ENCODE measurements around the gene LHFPL4. TPM values are rescaled to one million over a fixed set of nuclear protein-coding genes. Genes with fewer than 3 reads are reported as not detected.

Gene LHFPL4
- total and polyA plus RNA-seq, 2 of the 4 experiments (the other 2 are of a cell fraction) = not detected

- no TSS peak for BruUV-seq (replicated peaks)
- intact Hi-C loops (cut with micrococcal nuclease) = no loop called here
- H2AFZ ChIP-seq (replicated peaks; ENCODE audit: low read length, poor library complexity) = no peak overlapping the region
These were observed 28.7 kb upstream of the LHFPL4 start for GRCh38 chr3:9582332-9582731.

More at GRCh38 chr3:9582332-9582731, 28.7 kb upstream of the LHFPL4 start:
- in situ Hi-C loops (cut with MboI; ENCODE audit: low sequenced_read_pairs) = no loop called here
- ChIA-PET POLR2A (ENCODE audit: unreplicated experiment) (no interaction called here), CTCF (no interaction called here)
- H3K27me3 ChIP-seq (ENCODE audit: control insufficient read depth, insufficient read depth, low read length) = no peaks in the 10 kb centered on the region
- no peak overlapping the region for H3K4ac ChIP-seq (ENCODE audit: low read depth, low read length)
- H3K4me1 ChIP-seq (ENCODE audit: control insufficient read depth, insufficient read depth, low read length) = no peaks in the 10 kb centered on the region
- ATAC-seq (ENCODE audit: low read depth) = no peak
- H3K9me3 ChIP-seq (ENCODE audit: control insufficient read depth, insufficient read depth, low read length) = peaks cover 3% of the 10 kb centered on the region
- no peak overlapping the region for H4K91ac ChIP-seq (ENCODE audit: insufficient read depth, low read depth, low read length)
- H3K27ac ChIP-seq (ENCODE audit: insufficient read depth, low read length) = no peak overlapping the region
- no peak overlapping the region for H3K23ac ChIP-seq (ENCODE audit: low read depth, low read length)
- no peaks in the 10 kb centered on the region for H3K79me1 ChIP-seq (ENCODE audit: low read depth in 1 of 2, low read length in 2 of 2)
- H3K9me1 ChIP-seq (ENCODE audit: insufficient read depth, low read length) = no peaks in the 10 kb centered on the region
- no peaks in the 10 kb centered on the region for H3K36me3 ChIP-seq (ENCODE audit: control insufficient read depth, insufficient read depth, low read length)
- no peak for TF ChIP-seq POLR2A (IDR thresholded peaks at IDR 0.05; ENCODE audit: low read depth, low read length)
- no peak for TF ChIP-seq CTCF (conservative IDR thresholded peaks at IDR 0.05; ENCODE audit: low read depth, low read length)
- no peak for TF ChIP-seq MXI1 (IDR thresholded peaks at IDR 0.05; ENCODE audit: borderline replicate concordance, low read depth, low read length)
- no peak for TF ChIP-seq MAZ (IDR thresholded peaks at IDR 0.05; ENCODE audit: borderline replicate concordance, low read depth, low read length)
- TF ChIP-seq MAFK (IDR thresholded peaks at IDR 0.05; ENCODE audit: low read depth, low read length) = no peak
- no peak for TF ChIP-seq FOS (IDR thresholded peaks at IDR 0.05; ENCODE audit: low read depth, low read length)
- TF ChIP-seq BHLHE40 (IDR thresholded peaks at IDR 0.05; ENCODE audit: low read depth, low read length) = no peak
- no peak for TF ChIP-seq SMC3 (IDR thresholded peaks at IDR 0.05; ENCODE audit: low read depth, low read length)
- TF ChIP-seq ELK1 (IDR thresholded peaks at IDR 0.05; ENCODE audit: borderline replicate concordance, low read depth, low read length) = no peak
- no peak for TF ChIP-seq CHD1 (IDR thresholded peaks at IDR 0.05; ENCODE audit: low read depth, low read length)
- TF ChIP-seq USF2 (IDR thresholded peaks at IDR 0.05; ENCODE audit: low read depth, low read length) = no peak
- no peak for TF ChIP-seq NFE2L2 (IDR thresholded peaks at IDR 0.05; ENCODE audit: low read depth, low read length)
- no peak for TF ChIP-seq RAD21 (IDR thresholded peaks at IDR 0.05; ENCODE audit: low read length)
- TF ChIP-seq RFX5 (IDR thresholded peaks at IDR 0.05; ENCODE audit: low read depth, low read length) = no peak
- no peak for TF ChIP-seq CEBPB (IDR thresholded peaks at IDR 0.05; ENCODE audit: low read depth, low read length)
- no peak for TF ChIP-seq RCOR1 (IDR thresholded peaks at IDR 0.05; ENCODE audit: insufficient replicate concordance, low read length)
- H2BK20ac ChIP-seq (ENCODE audit: low read depth, low read length) = no peak overlapping the region
- no peak for DNase-seq
- 40% methylated on average over 1 of the region's 3 CpGs; no CpG with 5 or more reads in 1 of the 2 experiments for WGBS, 2 experiments (ENCODE audit: extremely low coverage in 2 of 2, insufficient read length in 1 of 2)
- H4K5ac ChIP-seq (ENCODE audit: low read depth, low read length) = no peak overlapping the region
- no peak overlapping the region for H2AK9ac ChIP-seq (replicated peaks; ENCODE audit: low read depth, low read length, poor library complexity)
- H4K8ac ChIP-seq (ENCODE audit: low read depth in 2 of 2, low read length in 2 of 2) = no peak overlapping the region
- no peak overlapping the region for H3K18ac ChIP-seq (ENCODE audit: low read depth, low read length)
- H3K14ac ChIP-seq (replicated peaks; ENCODE audit: low read depth, low read length) = no peak overlapping the region
- no peak overlapping the region for H2AK5ac ChIP-seq (ENCODE audit: low read depth, low read length)
- H2BK120ac ChIP-seq (ENCODE audit: low read depth, low read length) = no peak overlapping the region
- no peak overlapping the region for H3K4me3 ChIP-seq (ENCODE audit: insufficient read depth, low read depth, low read length)
- no peak overlapping the region for H3K4me2 ChIP-seq (ENCODE audit: low read depth, low read length)
- H3K9ac ChIP-seq (ENCODE audit: low read depth, low read length) = no peak overlapping the region
- dilution Hi-C loops (cut with HindIII; ENCODE audit: low sequenced_read_pairs, unreplicated experiment) = no loop called here
- H2BK5ac ChIP-seq (ENCODE audit: low read depth, low read length, poor library complexity, severe bottlenecking) = no peak overlapping the region
- no peak overlapping the region for H3K56ac ChIP-seq (ENCODE audit: extremely low read depth, insufficient read depth, low read length)
- H4K20me1 ChIP-seq (ENCODE audit: insufficient read depth, low read length) = no peaks in the 10 kb centered on the region
- H2BK15ac ChIP-seq (ENCODE audit: low read depth, low read length) = no peak overlapping the region
